ENCODE measurements around the gene TMEM92.
"Not testable (repeated sequence)": the region's sequence is repeated elsewhere in the genome, so short reads cannot be mapped to it uniquely, and the experiment has no call there.

Gene TMEM92

DNA sequence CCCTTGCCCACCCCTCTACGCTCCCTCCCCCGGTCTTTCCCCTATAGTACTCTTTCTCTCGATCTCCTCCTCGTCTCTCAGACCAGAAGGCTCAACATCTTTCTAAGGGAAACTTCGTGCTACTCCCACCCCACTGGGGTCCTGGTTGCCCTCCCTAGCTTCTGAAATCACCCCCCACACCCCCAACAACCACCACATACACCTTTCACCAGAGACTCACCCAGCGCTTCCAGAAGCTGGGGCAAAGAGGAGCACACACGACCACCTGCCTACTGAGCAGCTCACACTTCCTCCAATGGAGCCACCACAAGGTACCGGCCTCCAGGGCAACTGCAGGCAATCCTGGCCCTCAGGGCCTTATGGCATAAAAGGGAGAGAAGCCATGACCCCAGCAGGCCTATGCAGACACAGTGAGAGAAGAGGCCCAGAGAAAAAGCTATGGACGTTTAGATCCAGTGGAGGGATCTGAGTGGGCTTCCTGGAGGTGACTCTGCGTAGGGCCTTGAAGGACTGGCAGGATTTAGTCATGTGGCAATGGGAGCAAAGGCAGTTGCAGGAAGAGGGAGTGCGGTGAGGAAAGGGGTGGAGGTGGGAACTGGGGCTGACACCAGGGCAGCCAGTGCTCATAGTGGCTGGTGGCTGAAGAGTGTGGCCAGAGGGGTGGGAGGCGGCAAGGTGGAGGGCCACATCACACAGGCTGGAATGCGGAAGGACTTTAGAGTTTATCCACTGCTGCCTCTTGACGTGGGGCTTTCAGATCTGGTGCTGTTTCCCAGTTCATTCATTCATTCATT is 12.1 kb upstream of the TMEM92 start:
- ATAC-seq (no peak), DNase-seq (no peak)

- ATAC-seq = no peak
- DNase-seq = no peak
Observed at GRCh38 chr17:50263331-50264262, 10.7 kb upstream of the TMEM92 start.

DNA sequence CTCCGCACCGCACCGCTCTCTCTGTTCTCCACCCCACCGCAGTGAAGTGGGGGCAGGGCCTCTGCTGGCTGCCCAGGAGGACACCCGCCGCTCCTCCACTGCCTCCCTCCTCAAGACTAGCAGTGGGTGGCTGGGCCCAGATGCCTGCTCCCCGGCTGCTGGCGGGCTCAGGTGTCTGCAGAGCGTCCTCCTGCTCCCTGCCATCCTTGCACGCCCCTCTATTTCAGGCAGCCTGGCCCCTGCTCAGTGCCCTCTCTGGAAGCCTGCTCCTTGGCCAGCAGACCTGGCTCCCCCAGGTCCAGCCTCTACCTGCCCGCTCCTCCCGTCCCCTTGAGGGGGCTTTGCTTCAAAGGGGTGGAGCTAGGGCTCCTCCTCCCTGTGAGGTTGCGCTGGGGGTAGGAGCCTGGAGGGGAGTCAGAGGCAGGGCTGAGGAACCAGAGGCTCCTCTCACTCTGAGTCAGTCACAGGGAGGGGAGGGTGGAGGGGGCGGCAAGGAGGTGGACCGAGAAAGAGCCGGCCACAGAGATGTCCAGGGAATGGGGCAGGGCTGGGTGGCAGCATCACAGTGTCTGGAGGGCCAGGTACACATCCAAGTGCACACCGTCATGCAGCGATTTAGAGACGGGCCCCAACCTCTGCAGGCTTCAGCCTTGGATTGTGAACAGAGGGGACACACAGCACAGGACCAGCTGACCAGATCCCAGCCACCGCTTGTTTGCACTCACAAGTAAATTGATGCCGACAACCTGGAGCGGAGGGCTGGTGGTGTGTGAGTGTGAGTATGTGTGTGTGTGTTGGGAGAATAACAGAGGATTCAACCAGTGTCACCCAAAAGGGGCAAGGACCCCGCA is 9.8 kb upstream of the TMEM92 start:
- ATAC-seq (no peak), DNase-seq (no peak)

DNA sequence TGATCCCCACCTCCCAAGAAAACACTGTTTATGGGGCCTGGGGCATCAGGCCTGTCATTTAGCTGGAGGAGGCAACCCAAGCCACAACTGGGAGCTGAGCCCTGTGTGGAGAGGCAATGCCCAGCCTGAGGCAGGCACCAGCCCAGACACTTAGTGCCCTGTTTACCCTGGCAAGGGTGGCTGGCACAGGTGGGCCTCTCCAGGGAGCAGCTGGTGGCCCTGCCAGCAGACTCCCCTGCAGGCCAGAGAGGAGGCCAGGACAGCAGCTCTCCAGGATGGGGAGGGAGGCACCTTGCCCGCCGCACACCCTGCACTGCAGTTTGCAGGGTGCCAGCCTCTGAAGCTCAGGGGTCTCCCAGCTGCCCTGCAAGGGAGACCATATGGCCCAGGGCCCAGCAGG is 9.1 kb upstream of the TMEM92 start:
- ATAC-seq (no peak), DNase-seq (no peak)

DNA sequence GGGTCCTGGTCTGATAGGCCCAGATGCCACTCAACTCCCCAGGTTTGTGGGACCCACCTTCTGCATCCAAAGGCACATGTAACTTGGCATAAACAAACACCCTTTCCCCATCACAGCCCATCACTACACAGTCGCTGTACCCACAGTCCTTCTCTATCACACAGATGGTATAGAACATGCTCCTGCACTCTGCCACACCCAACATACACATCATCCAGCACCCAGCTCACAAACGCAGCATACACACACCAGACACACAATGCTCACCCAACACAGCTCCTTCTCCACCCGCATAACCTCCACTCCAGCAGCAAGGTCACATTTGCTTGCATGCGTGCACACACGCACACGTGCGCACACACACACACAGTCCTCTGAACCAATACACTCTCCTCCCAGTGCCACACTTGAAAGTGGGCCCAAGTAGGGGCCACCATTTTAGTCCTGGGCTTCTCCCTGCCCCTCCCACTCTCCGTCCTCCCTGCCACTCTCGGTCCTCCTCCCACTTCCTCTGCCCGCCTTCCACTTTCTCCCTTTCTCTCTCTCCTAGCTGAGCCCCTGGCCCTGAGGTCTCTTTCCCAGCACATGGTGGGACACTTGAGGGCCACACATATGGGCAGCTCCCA is 8.5 kb upstream of the TMEM92 start:
- DNase-seq (no peak), ATAC-seq (no peak)

DNA sequence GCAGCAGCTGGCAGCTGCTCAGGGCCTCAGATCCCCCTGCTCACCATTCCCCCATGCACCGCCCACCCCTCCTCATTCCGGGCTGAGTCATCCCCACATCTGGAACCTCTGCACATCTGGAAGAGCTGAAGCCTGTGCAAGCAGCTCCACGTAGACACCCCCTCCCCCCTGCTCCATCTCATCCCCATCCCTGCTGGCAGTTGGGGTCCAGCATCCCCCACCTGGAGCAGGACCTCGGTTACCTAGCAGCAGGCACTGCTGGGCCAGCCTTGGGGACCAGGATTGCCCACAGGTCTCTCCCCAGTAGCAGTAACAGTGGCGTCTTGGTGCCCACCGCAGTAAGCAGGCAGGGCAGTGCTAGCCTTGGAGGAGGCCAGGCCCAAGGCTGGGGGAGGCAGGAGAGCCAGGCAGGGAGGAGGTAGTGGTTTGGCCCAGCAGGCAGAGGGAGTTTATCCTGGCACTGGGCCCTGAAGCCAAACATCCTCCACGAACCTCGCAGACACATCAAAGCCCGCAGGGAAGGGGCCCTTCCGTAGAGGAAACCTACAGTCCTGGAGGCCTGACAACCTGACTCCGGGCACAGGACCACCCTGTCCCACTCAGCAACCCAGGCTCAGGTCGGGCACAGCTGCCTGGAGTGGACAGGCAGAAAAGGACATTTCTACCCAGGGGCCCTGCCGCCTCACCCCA is 7.7 kb upstream of the TMEM92 start:
- no peak for ATAC-seq
- DNase-seq = no peak

DNA sequence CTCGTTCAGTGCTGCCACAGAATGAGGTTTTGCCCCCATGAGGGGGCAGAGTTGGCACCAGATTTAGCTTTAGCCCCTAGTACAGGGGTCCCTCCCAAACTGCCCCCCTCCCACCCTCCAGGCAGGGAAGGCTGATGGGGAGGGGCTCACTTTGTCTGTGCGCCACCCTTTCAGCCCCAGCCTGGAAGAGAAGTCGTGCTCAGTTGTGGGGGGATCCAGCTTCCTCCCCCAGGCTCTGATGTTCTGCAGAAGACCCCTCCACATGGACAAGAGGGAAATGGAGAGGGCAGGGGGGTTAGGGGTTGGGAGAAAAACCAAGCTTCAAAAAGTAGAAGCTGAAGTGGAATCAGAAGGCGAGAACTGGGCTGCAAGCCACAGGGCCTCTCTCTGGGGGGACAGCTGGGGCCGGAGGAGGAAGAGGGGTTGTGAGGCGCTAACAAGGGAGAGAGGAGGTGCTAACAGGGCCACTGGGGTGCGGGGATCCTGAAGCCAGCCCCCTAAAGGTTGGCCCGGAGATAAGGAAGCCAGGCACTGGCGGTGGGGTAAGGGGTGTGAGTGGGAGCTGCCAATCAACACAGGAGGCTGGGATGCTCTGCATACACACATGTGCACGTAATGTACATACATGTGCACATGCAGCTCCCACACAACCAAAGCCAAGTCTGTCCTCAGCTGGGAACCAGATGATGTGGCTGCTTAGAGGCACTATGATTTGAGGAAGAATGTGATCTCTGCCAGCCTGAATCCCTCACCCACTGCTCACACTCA is 7.0 kb upstream of the TMEM92 start:
- DNase-seq = no peak
- ATAC-seq = no peak

GRCh38 chr17:50268026-50268425 is 6.2 kb upstream of the TMEM92 start:
- no peak for ATAC-seq
- no peak for DNase-seq

GRCh38 chr17:50268743-50269275 is 5.5 kb upstream of the TMEM92 start:
- no peak for ATAC-seq
- DNase-seq = no peak

DNA sequence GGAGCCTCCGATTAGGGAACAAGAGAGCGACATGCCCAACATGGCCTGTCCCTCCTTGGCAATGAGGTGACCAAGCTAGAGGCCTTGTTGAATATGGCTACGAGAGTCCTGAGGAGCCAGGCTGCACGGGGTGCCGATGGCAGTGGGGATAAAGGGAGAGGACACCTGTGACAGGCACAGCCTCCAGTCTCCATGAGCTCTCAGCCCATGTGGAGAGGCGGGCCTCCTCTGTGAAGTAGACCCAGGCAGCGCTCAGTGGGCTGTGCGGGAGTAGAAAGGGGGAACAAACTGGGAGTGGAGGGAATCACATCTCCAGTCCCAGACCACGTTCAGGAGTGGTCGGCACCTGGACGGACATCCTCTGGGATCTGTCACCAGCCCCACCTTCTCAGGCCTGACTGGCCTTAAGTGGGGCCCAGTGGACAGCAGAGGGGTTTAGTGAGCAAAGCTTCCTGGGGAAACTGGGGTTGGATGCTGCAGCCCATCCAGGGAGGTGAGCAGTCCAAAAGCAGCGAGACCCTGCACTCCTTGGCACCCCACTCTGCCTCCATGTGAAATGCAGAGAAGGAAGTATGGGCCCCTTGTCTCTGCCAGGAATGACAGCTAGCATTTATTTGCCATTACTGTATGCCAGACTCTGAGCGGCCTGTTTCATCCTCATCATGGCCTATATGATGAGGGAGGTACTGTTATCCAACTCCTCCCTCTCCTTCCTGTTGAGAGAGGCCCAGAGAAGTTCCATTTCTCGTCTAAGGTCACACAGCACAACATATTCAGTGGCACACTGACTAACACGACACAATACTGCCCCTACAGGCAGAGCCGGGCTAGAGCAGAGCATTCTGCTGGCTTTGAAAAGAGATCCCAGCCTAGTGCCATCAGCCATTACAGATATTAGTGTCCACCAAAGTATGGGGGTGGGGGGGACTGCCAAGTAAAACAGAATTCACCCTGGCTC is 4.5 kb upstream of the TMEM92 start:
- ATAC-seq (peak; percentile 83), DNase-seq (peak; percentile 77)

- DNase-seq = no peak
- no peak for ATAC-seq
Observed at GRCh38 chr17:50270435-50271362, 3.6 kb upstream of the TMEM92 start.

GRCh38 chr17:50271363-50271750 is 2.9 kb upstream of the TMEM92 start:
- ATAC-seq, DNase-seq: not testable (repeated sequence)

DNA sequence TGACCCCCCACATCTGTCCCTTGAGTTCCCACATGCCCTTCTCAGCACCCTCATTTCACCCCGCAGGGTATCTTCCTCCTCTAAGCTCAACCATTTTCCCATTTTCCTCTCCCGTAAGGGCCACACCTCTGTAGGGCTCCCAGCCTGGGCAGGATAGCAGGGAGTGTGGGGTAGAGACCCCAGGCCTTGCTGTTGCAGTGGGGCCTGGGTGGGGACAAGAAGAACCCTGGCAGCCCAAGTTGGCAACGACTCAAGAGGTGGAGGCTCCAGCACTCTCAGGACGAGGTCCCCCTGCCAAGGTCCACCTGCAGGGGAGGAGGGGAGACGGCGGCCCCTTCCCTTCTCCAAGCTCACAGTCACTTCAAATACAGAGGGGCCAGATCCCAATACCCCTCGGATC is 2.0 kb upstream of the TMEM92 start:
- ATAC-seq = no peak
- no peak for DNase-seq

DNA sequence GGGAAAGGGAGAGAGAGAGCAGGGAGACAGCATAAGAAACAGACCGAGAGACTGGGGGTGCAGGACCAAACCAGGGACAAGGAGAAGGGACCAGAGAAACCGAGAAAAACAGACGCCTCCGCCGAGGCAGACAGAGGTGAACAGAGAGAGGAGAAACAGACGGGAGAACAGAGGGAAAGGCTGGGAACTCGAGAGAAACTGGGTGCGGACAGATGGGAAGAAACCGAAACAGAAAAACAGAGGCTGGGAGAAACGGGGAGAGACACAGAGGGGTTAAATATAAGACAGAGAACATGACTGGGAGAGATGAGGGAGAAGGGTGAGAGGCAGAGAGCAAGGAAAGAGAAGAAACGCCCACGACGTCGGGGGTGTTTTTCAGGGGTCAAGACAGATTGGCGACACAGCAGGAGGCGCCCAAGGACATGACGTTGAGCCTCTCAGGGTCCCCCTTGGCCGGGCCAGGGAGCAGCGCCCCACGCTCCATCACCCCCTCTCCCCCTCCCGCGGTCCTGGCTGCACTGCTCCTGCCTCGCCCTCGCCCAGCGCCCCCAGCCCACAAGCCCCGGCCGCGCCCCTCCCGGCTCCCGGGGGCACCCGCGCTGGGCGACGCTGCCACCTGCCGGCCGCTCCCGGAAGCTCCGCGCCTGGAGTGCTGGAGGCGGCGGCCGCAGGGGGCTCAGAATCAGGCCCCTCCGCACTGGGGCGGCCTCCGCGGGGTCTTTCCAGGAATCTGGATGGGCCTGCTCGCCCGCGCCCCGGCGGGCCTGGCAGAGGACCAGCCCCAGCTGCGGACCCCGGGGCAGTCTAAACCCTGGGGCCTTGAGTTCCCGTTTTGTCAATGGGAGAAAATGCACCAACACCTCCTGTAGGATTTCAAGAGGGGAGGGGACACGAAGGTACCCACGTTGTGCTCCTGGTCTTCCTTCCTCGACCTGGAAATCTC is 1.3 kb upstream of the TMEM92 start:
- peak; percentile 48 for ATAC-seq
- peak; percentile 74 for DNase-seq

GRCh38 chr17:50273654-50274040 is 619 bp upstream of the TMEM92 start:
- DNase-seq (no peak), ATAC-seq (no peak)

DNA sequence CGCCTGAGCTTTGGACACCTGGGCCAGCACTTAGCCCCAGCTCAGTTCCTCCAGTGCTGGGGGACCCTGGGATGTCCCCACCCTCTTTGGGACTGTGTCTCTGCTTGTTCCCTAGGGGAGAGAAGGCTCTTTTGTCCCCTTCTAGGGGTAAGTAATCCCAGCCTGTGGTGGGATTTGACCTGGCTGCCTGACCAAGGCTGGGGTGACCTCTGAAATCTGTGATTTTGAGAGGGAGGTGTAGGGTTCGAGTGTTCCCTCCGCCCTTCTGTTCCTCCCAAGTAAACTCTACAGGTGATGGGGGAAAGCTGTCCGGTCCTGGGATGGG is 593 bp downstream of the TMEM92 start:
- no peak for ATAC-seq
- no peak for DNase-seq

DNA sequence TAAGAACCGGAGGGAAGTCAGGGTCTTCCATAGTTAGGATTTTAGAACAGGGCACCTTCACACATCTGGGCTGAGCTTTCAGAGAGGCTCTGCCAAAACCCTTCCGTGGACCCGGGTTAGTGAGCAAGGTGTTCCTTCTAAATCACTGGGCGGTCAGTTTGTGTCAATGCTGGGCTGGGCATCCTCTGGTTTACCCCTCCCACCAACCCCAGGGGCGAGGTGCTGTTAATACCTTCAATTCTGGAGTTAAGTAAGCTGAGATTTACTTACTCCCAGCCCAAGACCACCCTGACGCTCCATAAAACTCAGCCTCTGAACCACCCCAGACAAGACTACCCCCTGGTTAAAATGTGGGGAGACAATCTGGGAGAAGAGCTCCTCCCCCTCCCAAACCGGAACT is 1.0 kb downstream of the TMEM92 start:
- no peak for ATAC-seq
- DNase-seq = no peak

Measured in stimulated activated naive CD8-positive, alpha-beta T cell treated with anti-CD3 and anti-CD28 coated beads, Interleukin-15, Interleukin-2, amounts not matched to agents 100 U/mL and 50 U/mL, for 24 hours (primary cell).